Urothelium cell line (cell line): Measurements from ENCODE around the gene PTPRA.
"Not testable (repeated sequence)": the region's sequence is repeated elsewhere in the genome, so short reads cannot be mapped to it uniquely, and the experiment has no call there.

Experiments
- DNase-seq: peaks from one replicate; pipeline ENCODE4 v3.0.0; 2011; ENCODE audit warnings: low spot score, mixed read lengths
- FAIRE-seq: peaks from 2 replicates; lab custom pipeline; 2011; peaks lifted over from hg19 to GRCh38; lab: Jason Lieb, UNC

PTPRA gene

DNA sequence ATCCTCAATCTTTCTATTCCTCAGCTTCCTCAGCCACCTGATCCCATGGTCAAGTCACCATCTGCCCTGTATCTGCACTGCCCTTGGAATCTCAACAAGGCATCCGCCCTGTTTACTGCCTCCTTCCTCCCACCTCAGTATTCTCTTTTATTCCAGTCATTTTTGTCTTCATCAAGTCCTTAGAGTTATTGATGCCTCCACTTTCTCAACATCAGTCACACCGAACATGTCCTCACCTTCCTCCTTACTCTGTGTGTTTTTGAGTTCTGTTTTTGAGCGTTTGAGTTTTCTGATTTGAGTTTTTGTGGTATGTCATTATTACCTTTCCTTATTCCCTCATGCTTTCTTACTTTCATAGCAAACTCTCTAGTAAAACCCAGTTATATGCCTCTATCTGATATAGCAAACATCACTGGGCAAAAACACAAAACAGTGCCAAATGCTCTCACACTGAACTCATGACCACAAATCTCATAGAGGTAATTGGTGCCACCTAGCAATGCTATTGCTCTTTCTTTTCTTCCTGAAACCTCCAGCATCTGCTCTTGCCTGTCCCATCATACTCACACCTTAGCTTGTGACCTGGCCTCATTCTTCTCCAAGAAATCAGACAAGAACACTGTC lies 158.4 kb downstream of the PTPRA start:
- DNase-seq (no peak), FAIRE-seq (no peak)

GRCh38 chr20:3032624-3033023 lies 159.3 kb downstream of the PTPRA start:
- DNase-seq, result no peak
- no peak for FAIRE-seq

GRCh38 chr20:3037654-3038053 lies 164.4 kb downstream of the PTPRA start:
- DNase-seq (no peak), FAIRE-seq (no peak)

DNA sequence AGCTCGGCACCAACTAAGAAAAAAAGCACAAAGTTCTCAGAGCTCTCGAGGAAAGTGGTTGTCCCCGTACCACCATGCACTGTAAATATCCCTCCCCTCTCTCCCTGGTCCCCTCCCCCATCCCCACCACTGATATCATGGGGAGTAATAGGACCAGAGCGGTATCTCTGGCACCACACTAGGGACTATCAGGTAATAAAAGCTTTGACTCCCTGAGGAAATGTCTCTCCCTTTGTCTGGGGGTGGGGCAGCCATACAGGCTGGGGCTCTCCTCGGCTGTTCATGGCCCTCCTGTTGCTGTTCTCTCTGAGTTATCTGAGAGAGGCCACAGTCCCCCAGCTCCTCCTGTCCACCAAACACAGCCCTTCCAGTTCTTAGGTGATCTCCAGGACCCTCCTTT lies 165.2 kb downstream of the PTPRA start:
- DNase-seq (no peak), FAIRE-seq (no peak)

DNA sequence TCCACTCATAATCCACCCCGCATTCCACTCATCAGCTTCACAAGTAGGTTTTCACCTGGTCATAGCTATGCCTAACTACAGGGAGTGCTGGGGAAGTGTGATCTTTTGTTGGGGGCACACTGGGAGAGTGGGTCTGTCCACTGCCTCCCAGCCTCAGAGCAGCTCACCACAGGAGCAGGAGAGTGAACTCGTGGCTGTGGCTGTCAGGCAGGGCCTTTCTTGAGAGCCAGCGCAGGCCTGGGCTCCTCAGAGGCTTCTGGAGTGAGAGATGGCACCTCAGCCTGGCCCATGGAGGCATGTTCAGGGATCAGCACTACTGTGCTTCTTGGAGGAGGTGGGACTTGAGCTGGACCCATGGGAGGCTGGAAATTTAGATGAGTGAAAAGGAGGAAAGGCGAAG lies 166.1 kb downstream of the PTPRA start:
- DNase-seq (no peak), FAIRE-seq (no peak)

DNA sequence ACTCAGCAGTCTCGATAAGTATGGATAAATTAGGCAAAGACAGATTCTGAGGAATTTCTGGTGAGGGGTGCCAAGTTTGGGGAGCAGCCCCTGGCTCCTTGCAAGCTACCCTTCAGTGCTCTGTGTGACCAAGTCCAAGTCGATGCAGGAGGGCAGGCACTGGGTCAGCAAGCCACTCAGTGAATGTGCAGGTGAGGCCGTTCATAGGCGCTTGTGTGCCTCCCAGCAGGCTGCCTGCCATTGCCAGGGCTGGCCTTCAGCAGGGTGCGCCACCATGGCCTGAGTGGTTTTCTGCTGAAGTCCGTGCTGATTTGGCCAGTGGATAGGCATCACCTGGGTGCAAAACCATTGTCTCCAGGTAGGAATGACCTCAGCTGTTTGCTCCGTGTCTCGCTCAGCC lies 166.8 kb downstream of the PTPRA start:
- FAIRE-seq, result no peak
- DNase-seq, result no peak

DNA sequence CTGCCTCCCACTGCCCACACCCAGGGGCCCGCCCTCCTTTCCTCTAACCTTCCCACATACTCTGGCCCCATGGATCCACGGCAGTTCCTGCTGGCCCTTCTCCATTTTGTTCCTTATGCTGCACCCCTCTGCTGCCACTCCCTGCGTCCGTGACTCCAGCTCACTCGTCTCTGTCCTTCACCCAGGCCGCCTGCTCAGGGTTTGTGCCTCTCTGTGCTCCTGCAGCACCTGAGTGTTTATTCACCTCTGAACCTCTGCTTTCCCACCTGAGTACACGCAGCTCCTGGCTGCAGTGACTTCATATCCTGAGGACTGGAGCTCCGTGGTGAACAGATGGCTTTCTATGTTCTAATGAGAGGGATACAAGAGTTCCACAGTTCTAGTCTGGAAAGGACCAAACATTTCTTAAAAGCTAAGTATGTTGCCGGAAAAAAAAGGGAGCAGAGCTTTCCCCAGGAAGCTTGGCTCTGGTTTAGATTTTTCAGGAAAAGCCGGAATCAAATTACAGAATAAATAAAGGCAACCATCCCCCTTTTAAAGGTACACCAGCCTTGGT lies 168.7 kb downstream of the PTPRA start:
- DNase-seq, result no peak
- no peak for FAIRE-seq

DNA sequence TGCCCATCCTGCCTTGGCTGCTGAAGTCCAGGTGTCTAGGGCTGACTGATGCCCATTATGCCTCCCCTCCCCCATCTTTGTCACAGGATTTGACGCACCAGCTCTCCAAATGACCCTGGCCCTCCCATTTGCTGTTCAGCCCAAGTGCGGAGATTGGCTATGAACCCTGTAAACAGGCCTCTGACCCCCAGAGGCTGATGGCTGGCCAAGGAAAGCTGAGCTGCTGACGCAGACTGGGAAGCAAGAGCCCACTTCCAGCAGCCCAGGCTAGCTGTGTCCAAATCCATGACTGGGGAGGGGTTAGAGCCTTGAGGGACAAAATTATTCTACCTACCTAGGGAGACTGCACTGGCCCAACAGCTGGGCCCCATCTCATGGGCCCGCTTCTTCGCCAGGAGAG lies 169.3 kb downstream of the PTPRA start:
- no peak for DNase-seq
- no peak for FAIRE-seq

- DNase-seq, result no peak
These were observed 170.0 kb downstream of the PTPRA start, which contains the start of gene GNRH2 for GRCh38 chr20:3043322-3043721. GNRH2 (plus strand) TSS chr20:3043622; CDS start chr20:3044415, 793 bp downstream.

GRCh38 chr20:3044336-3044965 lies 171.2 kb downstream of the PTPRA start:
- FAIRE-seq, result no peak
- DNase-seq, result no peak

More at GRCh38 chr20:3043322-3043721, 170.0 kb downstream of the PTPRA start, which contains the start of gene GNRH2:
- no peak for FAIRE-seq

DNA sequence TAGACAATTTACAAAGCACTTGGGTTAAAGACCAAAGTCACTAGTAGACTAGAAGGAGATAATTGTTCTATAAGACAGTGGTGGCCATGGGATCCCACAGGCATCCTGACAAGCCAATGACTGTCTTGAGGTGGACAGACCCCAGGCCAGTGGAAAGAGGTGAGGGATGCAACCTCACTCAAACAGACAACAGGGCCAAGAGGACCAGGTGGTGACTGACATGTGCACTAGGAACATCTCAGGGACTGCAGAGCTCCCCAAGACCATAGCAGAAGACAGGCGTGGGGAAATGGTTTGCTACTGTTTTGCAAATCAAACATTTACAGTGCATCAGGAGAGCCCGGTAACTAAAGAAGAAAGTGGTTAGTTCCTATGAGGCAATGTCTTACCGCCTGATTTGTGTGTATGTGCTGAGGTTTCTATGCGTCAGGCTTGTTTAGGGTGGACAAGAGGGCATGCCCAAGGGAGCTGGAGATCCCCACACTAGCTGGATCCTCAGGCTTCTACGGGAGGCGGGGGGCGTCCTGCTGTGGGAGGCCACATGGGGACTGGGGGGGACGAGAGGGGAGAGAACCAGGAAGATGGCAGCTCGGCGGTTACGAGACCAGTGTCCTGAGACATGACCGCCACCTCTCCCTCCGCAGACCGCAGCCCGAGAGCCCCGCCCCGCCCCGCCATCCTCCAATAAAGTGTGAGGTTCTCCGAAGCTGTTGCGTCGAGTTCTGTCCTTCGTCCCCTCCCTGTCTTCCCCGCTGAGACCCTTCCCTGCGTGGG lies 171.9 kb downstream of the PTPRA start:
- no peak for DNase-seq
- FAIRE-seq, result no peak

GRCh38 chr20:3045816-3046676 lies 172.8 kb downstream of the PTPRA start, which contains the start of gene MRPS26:
MRPS26 (plus strand) TSS chr20:3046052; CDS start chr20:3046069, 17 bp downstream.
- peak; percentile 66 for FAIRE-seq
- peak; percentile 93 for DNase-seq

- FAIRE-seq (no peak), DNase-seq (no peak)
These were observed 173.6 kb downstream of the PTPRA start for GRCh38 chr20:3046677-3047462.

GRCh38 chr20:3047486-3048419 lies 174.5 kb downstream of the PTPRA start:
- DNase-seq, result no peak
- no peak for FAIRE-seq

- FAIRE-seq, result no peak
- no peak for DNase-seq
These were observed 178.2 kb downstream of the PTPRA start for GRCh38 chr20:3051385-3052019.

- FAIRE-seq, result no peak
- DNase-seq, result no peak
These were observed 186.2 kb downstream of the PTPRA start for GRCh38 chr20:3059489-3059888.

- FAIRE-seq, DNase-seq: not testable (repeated sequence)
These were observed 190.8 kb downstream of the PTPRA start for GRCh38 chr20:3064119-3064518.
